Measurements from ENCODE around the gene SLC9A7.

Gene SLC9A7

GRCh38 chrX:46645614-46646013 is 113.3 kb downstream of the SLC9A7 start:
- DNase-seq = no peak

- no peak for DNase-seq
Measured at GRCh38 chrX:46643636-46644035, 115.3 kb downstream of the SLC9A7 start.

GRCh38 chrX:46642145-46642544 is 116.8 kb downstream of the SLC9A7 start:
- DNase-seq = no peak

- no peak for DNase-seq
Measured at GRCh38 chrX:46637938-46638337, 121.0 kb downstream of the SLC9A7 start.

GRCh38 chrX:46636223-46636622 is 122.7 kb downstream of the SLC9A7 start:
- no peak for DNase-seq

- no peak for DNase-seq
Measured at GRCh38 chrX:46635186-46635585, 123.7 kb downstream of the SLC9A7 start.

- DNase-seq = no peak
Measured at GRCh38 chrX:46634577-46634976, 124.3 kb downstream of the SLC9A7 start.

- no peak for DNase-seq
Measured at GRCh38 chrX:46630141-46630540, 128.8 kb downstream of the SLC9A7 start.

- no peak for DNase-seq
Measured at GRCh38 chrX:46628460-46629371, 130.2 kb downstream of the SLC9A7 start.

GRCh38 chrX:46627711-46628419 is 131.1 kb downstream of the SLC9A7 start:
- DNase-seq = no peak

GRCh38 chrX:46627062-46627461 is 131.9 kb downstream of the SLC9A7 start:
- DNase-seq = no peak

- DNase-seq = no peak
Measured at GRCh38 chrX:46626566-46626965, 132.4 kb downstream of the SLC9A7 start.

- no peak for DNase-seq
Measured at GRCh38 chrX:46624090-46624786, 134.7 kb downstream of the SLC9A7 start.

GRCh38 chrX:46621572-46621971 is 137.3 kb downstream of the SLC9A7 start:
- no peak for DNase-seq

GRCh38 chrX:46620505-46620904 is 138.4 kb downstream of the SLC9A7 start:
- DNase-seq = no peak

GRCh38 chrX:46618947-46619346 is 140.0 kb downstream of the SLC9A7 start:
- DNase-seq = no peak

- DNase-seq = no peak
Measured at GRCh38 chrX:46617906-46618305, 141.0 kb downstream of the SLC9A7 start.

- no peak for DNase-seq
Measured at GRCh38 chrX:46611658-46612362, 147.1 kb downstream of the SLC9A7 start.

GRCh38 chrX:46610070-46610658 is 148.8 kb downstream of the SLC9A7 start:
- DNase-seq = no peak

GRCh38 chrX:46607916-46608315 is 151.0 kb downstream of the SLC9A7 start:
- DNase-seq = no peak

GRCh38 chrX:46602468-46603102 is 156.3 kb downstream of the SLC9A7 start:
- DNase-seq = no peak

- DNase-seq = no peak
Measured at GRCh38 chrX:46601283-46601682, 157.6 kb downstream of the SLC9A7 start.
